IPS-NIHi11 (cell line): ENCODE results near the gene CYBRD1.

Experiments used
- DNase-seq: peaks from one replicate; pipeline ENCODE4 v3.0.0; 2012; ENCODE audit warnings: mixed read lengths, low spot score

The CYBRD1 gene

GRCh38 chr2:171553858-171554257 lies 31.6 kb downstream of the CYBRD1 start:
- no peak for DNase-seq

- DNase-seq, result no peak
These were observed 32.8 kb downstream of the CYBRD1 start for GRCh38 chr2:171554991-171555615.

GRCh38 chr2:171557363-171557762 lies 35.1 kb downstream of the CYBRD1 start:
- no peak for DNase-seq

GRCh38 chr2:171563301-171563700 lies 41.0 kb downstream of the CYBRD1 start:
- DNase-seq, result no peak

GRCh38 chr2:171564463-171564862 lies 42.2 kb downstream of the CYBRD1 start:
- DNase-seq, result no peak

GRCh38 chr2:171566057-171566456 lies 43.8 kb downstream of the CYBRD1 start:
- DNase-seq, result no peak

GRCh38 chr2:171566753-171567152 lies 44.5 kb downstream of the CYBRD1 start:
- no peak for DNase-seq

GRCh38 chr2:171568089-171568488 lies 45.8 kb downstream of the CYBRD1 start:
- no peak for DNase-seq

- DNase-seq, result no peak
These were observed 49.4 kb downstream of the CYBRD1 start for GRCh38 chr2:171571721-171572120.

GRCh38 chr2:171574149-171574795 lies 52.0 kb downstream of the CYBRD1 start:
- DNase-seq, result peak; percentile 99

- no peak for DNase-seq
These were observed 53.3 kb downstream of the CYBRD1 start for GRCh38 chr2:171575606-171576005.

GRCh38 chr2:171578127-171578803 lies 56.0 kb downstream of the CYBRD1 start:
- no peak for DNase-seq

GRCh38 chr2:171579481-171579880 lies 57.2 kb downstream of the CYBRD1 start:
- DNase-seq, result no peak

- DNase-seq, result no peak
These were observed 61.3 kb downstream of the CYBRD1 start for GRCh38 chr2:171583566-171583965.

- no peak for DNase-seq
These were observed 61.7 kb downstream of the CYBRD1 start for GRCh38 chr2:171584001-171584400.

- DNase-seq, result no peak
These were observed 64.9 kb downstream of the CYBRD1 start for GRCh38 chr2:171587132-171587531.

- DNase-seq, result no peak
These were observed 65.3 kb downstream of the CYBRD1 start for GRCh38 chr2:171587567-171587966.

GRCh38 chr2:171590116-171590515 lies 67.8 kb downstream of the CYBRD1 start:
- no peak for DNase-seq

- peak; percentile 19 for DNase-seq
These were observed 69.8 kb downstream of the CYBRD1 start for GRCh38 chr2:171592036-171592555.

- no peak for DNase-seq
These were observed 73.2 kb downstream of the CYBRD1 start for GRCh38 chr2:171595456-171595855.

- no peak for DNase-seq
These were observed 73.6 kb downstream of the CYBRD1 start for GRCh38 chr2:171595896-171596295.

- peak; percentile 85 for DNase-seq
These were observed 76.5 kb downstream of the CYBRD1 start for GRCh38 chr2:171598713-171599319.

- no peak for DNase-seq
These were observed 77.9 kb downstream of the CYBRD1 start for GRCh38 chr2:171600126-171600525.
